Activated CD4-positive, alpha-beta T cell treated with anti-CD3 and anti-CD28 coated beads, Interleukin-2, amount 50 U/mL, for 24 hours (primary cell): ENCODE results near the gene MTM1.

ENCODE experiments used
- DNase-seq, 2 donors: peaks; one replicate each; pipeline ENCODE4 v3.0.0-alpha.2; 2020; ENCODE audit warnings: low read depth in 1 of 2, low spot score in 1 of 2

The MTM1 gene

DNA sequence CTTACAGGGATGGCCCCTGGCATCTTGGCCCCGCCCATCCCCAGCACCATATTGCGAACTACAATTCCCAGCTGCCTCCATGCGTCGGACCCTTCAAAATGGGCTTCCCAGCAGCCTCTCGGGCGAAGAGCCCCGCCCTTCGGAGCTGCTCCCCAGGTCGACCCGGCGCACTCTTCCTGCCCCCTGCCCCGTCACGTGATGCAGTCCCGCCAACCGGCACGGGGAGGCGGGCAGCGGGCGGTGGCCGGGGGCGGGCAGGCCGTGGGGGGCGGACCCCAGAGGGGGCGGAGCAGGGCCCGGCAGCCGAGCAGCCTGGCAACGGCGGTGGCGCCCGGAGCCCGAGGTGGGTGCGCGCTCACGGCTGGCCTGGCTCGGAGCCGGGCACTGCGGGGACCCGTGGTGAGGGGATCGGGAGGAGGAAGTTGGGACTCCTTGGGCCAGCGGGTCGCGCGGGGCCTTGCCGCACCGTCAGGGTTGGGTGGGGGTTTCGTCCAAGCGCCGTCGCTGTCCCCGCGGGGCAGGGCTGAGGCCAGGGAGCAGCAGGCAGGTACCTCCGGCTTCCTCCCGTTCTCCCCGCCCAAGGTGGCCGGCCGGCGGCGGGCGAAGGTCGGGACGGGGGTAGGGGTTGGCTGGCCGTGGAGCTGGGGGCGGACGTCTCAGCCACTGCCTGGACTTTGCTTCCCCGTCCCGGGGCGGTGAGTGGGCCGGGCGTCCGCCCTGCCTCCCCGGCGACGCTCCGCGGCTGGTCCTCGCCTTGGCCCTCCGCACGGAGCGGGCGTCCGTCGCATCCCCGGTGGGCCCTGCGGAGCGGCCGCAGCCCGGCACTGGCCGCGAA is at the start of gene MTM1:
TSS of gene MTM1 (plus strand) at position 302 of the 835 bp plus-strand sequence. CDS start 23,994 bp downstream, outside the sequence.
- DNase-seq: peak; percentile 72 to 83

DNA sequence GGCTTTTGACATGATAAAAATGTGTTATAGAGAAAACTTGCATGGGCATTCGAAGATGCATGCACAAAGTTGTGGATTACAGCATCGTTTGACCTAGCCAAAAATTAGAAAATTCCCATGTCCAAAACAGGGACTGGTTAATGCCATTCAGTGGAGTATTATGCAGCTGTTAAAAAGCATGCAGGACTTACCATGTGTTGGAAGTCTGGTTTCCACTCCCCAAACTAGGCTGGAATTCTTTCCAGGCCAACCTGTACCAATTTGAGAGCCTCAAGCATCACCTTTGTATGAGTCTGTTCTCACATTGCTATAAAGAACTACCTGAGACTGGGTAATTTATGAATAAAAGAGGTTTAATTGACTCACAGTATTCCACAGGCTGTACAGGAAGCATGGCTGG is 45.9 kb upstream of the MTM1 start:
- no peak for DNase-seq

DNA sequence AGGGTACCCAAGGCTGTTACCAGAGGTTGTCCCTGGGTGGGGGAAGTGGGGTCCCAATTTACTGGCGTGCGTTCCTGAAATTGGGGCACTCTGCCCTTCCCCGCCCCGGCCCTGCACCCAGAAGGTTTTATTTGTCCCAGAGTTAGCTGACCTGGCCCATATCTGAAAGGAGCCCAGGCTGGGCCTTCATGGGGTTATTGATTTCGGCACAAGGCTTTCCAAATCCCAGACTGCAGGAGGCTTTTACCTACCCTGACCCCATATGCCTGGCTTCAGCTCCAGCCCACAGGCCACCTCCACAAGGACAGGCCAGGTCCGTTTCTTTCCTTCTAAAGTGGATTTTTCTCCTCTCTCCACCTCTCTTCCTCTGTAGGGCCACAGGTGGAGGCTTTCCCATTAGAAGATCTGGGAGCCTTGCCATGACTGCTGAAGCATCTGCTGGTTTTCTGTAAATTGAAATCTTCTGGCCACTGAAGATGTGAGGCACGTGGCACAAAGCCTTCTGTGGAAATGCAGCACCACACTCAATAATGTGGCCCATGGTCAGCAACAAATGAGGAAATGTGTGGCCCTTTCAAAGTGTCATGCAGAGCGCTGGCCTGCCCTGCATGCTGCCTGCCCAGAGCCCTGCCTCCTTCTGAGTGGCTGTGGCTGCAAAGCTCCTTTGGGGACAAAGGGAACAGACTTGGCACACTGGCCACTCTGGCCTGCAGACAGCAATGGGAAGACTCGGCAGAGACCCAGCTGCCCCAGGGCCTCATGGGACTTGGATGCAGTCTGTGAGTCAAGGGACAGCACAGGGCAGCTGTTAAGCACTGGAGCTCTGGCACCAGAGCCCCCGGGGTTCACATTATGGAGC is 43.1 kb upstream of the MTM1 start:
- DNase-seq: no peak

DNA sequence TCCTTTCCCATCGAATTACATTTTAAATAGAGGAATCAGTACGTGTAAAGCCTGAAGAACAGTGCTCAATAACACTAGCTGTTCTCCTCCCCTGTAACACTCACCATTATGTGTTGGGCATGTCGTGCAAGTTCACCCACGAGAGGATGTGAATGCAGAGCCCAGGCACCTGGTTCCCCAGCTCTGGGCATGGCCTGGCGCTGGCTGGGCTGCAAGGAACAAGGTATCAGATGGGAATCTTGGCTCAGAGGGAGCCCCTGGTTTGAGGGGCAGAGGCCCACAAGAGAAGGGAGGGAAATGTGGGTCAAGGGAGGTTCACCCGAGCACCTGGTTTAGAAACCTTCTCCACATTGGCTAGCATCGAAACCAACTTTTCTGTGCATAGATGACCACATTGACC is 41.7 kb upstream of the MTM1 start:
- DNase-seq: no peak

DNA sequence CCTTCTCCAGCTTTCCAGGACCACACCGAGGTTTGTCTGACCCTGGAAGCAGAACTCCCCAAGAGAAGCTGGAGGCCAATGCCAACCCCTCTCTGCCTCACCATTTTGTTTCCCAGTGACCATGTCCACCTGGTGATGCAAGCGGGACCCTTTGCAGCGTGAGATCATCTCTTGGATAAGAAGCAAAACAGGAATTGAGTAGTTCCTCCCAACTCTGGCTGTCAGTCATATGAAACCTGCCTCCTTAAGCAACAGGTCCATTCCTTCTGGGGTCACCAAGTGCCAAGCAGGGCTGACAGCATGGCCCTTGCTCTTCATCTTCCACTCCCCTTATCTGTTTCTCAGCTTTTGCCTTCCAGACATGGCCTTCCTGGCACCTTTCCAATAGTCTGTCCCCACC is 41.3 kb upstream of the MTM1 start:
- DNase-seq: no peak

DNA sequence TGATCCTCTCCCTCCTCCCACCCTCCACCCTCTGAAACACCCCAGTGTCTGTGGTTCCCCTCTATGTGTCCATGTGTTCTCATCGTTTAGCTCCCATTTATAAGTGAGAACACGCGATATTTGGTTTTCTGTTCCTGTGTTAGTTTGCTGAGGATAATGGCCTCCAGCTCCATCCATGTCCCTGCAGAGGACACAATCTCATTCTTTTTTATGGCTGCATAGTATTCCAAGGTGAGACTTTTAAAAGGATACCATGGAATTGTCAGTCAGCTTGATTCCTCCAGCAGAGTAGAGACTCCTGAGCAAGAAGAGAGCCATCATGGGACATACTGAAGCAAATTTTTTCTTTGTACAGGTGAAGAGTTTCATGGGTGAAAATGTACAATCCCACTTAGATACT is 38.8 kb upstream of the MTM1 start:
- no peak for DNase-seq

DNA sequence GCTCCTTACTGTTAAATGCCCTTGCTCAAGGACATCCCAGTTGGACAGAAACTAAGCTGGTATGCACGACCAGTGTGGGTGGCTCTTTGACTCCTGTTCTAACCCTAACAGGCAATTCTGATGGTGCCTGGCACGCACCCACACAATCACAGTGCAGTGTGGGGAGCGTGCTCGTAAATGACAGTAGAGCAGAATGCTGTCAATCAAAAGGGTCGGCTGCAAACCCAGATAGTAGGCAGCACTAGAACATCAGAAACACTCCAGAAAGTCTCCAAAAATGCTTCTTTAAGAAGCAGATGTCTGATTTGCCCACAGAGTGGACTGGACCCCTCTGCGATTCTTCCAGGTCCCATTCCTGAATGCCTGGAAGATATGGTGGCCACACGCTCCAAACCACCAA is 37.6 kb upstream of the MTM1 start:
- DNase-seq: no peak

DNA sequence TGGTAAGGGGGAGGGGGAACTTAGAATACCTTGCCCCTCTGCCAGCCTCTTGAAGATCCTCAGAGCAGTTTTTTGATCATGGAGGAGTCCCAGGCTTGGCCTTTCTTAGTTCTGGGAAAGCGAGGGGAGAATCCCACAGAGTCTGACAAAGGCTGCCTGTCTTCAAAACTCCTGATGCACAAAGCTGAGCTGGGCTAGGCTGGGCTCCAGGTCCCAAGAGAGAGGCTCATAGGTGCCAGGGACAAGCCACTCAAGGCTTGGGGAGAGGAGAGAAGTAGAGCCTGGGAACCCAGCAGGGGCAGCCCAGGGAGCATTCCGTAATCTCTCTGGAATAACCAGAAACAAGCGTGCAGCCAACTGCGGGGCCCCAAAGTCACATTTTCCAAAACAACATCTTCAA is 37.0 kb upstream of the MTM1 start:
- DNase-seq: no peak

DNA sequence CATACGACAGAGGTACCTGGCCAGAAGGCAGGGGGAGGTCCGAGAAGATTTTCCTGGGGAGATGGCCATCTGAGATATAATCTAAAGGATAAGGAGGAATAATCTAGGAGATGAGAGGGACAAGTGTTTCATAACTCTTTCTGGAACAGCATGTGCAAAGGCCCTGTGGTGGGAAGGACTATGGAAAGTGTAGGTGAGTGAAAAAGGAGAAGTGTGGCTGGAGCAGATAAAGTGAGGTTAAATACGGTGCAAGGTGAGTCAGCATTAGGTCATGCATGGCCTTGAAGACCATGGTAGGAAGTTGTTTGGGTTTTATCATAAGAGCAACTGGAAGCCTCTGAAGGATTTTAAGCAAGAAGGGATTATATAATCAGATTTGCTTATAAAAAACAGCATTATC is 34.6 kb upstream of the MTM1 start:
- DNase-seq: no peak

DNA sequence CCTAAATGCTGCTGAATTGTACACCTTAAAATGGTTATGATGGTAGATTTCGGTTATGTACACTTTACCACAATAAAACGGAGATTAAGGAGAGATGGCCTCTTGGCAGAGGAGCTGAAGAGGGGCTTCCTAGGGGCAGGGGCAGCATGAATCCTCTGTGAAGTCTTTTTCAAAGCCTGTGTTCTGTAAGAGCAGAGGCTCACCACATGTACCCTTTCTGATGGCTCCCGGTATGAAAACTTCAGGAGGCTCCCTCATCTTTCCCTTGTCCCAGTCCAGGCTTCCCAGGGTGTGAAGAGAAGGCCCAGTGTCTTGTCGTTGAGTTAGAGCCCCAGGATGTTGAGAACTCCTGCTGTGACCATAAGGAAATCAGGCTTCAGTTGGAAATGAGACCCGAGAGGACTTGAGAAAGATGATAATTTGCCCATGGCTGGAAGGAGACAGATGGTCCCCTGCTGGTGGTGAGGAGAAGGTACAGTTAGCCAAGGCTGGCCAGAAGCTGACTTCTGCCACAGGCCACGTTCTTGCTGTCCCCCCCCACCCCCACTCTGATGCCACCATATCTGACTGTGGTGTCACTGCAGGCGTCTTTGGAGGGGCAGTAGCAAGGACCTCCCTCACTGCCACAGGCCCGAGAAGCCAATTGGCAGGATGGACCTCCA is 31.8 kb upstream of the MTM1 start:
- DNase-seq: no peak

DNA sequence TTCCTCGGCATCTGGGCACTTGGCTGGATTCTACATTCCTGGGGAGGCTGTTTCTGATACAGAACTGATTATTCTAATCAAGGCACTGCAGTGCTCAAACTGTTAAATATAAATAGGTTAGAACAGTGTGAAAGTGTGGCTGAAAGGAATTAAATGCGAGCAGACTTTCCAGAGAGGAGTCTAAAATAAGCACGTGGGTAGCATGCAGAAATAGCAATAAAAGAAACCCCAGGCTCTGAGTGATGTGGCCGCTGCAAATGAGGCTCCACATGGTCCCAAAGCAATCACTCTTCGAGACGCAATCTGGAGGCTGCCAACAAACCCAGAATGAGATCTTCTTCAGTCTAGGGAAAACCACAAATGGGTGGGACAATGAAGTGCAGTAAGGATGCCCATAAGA is 30.6 kb upstream of the MTM1 start:
- DNase-seq: no peak

DNA sequence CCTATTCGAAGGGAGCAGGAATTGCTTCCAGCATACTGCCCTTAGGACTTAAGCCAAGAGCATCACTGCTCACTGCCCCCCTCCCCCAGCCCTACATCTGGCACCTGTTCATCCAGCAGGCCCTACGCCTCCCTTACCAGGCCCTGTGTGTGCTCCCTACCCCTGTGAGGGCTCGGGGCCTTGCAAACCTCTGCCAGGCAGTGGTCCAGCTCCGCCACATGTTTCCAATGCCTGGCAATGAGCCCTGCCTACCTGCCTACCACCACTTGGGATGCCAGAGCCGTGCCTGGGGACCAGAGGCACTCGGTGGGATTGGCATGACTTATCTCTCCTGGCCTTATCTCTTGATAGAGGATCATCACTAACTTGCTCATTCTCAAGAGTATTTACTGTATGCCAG is 27.5 kb upstream of the MTM1 start:
- no peak for DNase-seq

DNA sequence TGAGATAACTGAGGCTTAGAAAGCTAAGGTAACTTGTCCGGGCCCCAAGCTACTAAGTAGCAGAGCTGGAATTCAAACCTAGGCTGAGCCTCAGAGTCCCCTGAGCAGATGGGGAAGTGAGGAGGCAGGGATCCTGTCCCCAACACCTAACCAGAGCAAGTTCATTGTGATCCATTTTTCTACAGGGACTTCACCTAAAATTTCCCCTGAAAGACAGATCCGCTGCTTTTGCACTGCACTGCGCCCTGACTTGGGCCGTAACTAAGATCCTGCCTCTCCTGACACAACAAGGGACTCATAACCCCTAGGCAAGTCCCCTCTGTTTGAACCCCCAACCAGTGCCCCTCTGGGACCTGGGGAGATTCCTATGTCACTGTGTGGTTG is 25.6 kb upstream of the MTM1 start:
- DNase-seq: no peak

DNA sequence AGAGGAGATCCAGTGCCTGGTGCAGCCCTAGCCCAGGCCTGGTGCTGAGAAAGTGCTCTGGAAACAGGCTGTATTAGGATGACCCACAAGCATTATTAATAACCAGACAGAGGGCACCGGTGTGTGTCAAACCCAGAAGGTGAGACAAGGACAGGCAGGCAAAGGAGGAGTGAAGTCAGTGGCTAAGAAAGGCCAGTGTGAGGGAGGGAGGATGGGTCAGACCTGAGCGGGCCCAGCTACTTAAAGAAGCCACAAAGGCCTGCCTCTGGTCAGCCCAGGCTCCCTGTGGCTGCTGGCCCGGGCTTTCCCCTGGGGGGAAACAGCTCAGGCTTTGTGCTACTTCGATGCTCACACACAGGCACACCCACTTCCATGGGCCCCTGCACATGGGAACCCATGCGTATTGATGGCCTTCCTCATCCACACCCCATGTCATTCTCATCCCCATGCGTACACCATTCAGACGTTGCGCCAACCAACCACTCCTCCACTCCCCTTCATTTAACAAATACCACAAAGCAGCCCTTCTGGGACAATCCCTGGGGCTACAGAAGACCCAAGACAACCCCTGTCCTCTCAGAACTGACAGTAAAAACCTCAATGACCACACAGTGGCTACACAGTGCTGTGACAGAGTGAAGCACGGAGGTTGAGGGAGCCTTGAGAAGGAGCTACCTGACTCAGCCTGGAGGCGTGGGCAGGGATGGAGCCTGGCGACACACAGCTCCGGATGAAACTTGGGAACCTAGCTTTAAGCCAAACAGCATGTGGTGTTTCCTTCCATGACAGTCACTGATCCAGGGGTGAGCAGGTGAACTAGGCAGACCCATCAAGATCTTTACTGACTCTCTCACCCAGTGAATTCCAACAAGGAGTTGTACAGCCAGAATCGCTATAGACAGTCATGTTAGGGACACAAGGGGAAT is 24.9 kb upstream of the MTM1 start:
- no peak for DNase-seq

DNA sequence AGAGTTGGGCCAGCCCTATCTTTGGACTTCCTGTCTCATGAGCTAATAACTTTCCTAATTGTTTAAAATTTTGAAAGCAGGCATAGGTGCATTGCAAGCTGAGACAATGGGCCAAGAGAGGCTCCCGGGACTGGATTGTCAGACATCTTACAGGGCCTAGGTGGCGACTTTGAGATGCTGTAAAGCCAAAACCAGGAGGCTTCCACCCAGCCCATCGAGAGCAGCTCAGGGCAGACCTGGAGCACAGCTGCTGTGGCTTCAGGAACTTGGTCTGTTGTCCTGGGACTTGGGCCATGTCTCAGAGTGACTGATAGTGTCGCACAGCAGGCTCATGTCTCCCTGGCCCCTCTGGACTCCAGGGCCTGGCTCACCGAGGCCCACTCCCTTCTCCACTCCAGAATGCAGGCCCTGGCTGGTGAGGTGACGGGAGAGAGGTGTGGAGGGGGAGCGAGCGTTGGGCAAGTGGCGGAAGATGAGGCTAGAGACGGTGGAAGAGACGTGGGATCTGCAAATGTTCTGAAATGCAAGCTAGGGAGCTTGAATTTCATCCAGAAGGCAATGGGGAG is 24.1 kb upstream of the MTM1 start:
- no peak for DNase-seq

DNA sequence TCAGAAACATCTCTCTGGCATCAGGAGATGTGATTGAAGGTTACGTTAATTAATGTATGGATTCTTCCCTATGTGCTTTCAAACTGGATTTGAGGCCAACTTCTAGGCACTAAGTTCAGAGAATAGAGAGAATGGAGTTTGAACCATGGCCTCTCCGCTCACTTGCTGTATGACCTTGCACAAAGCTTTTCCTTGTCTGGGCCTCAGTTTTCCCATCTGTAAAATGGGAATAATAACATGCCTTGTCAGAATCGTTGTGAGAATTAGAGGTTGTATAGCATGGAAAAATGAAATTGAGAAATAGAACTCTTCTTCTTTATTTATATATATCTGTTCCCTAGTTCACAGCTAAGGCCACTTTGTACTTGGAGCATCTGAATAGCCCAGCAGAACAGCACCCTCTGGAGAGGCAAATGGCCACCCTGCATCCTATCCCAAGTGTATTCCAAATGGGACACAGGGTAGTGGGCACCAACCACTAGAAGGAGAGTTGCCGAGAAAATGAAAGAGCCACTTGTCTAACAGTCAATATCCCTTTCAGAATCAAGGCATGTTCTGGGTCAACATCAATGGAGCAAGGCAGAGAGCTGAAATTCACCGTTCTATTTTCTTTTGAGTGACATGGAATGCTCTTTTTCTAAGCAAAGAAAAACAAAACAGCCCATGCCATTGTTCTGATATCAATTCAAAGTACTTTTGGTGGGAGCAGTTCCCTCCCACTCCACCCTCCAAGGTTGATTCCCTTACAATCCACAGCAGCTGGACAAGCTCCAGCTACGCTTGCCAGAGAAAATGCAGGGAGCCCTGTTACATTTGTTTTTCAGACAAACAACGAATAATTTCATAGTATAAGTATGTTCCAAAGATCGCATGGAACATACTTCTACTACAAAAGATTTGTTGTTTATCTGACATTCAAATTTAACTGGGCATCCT is 23.3 kb upstream of the MTM1 start:
- DNase-seq: no peak

DNA sequence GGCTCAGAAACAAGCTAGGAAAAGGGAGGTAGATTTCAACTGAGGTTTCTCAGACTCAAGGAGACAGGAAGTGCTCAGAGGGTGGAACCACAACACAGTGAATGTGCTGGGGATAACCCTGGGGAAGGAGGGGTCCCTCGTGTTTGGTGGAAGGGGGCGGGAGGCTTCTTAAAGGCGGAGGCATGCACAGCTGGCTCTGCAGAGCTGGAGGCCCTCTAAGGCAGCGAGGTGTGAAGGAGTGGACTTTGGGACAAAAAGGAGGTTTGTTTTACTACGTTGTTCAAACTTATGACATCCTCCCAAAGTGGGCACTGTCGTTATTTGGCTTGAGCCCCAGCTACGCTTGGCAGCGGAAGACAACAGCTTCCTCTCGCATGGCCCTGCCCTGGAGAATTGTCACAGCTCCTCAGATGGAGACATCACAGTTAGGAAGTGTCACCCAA is 21.7 kb upstream of the MTM1 start:
- no peak for DNase-seq

DNA sequence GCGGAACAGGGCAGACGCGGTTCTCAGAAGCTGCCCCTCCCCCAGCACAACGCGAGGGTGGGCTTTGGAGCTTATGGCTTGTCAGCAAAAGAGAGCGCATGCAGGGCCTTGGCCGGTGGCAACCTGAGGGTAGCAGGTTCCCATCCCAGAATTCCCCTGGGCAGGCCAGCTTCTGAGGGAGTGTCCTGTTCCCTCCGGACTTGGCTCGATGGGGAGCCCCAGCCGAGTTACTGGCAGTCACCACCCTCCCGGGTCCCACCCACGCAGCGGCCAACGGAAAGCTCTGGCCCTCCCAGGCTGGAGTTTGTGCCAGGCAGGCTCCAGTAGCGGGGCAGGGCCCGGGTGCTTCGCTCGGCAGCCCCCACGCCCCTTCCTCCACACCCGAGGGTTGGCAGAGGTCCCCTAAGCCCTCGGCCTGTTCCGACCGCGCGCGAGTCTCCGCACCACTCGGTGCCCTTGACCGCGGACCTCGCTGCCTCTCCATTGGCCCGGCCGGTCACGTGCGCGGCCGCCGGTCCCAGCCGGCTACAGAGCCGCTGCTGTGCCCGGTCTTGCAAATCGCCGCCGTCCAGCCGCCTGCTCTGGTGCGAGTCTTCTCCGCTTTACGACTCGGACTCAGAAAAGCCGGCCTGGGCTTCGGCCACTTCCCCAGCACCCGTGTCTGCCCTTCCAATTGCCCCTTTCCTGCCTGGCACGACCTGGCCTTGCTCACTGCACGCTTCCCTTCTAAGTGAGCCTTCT is 20.9 kb upstream of the MTM1 start:
- DNase-seq: no peak

DNA sequence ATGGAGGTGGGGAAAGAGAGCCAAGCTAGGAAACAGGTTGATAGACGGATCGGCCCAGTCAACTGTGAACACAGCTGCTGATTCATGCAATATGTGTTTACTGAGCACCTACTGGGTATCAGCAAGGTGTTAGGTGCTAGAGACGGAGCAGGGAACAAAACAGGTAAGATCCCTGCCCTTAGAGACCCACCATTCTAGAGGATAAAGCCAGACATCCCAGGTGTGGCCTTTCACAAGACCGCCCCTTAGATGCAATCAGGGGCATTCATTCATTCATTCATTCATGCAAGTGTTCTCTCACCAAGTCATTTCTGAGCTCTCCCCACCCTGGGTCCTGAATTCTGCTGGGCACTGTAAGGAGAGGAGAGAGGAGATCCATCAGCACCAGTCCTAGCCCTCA is 20.2 kb upstream of the MTM1 start:
- DNase-seq: no peak
